Duodenal mucosa (tissue), 2 donors: ENCODE data around the gene BLVRB.

ENCODE experiments used
- H3K27ac ChIP-seq: one replicate; pipeline ENCODE4 v1.7.0; 2013; ENCODE audit warnings: low read depth, low read length
- H3K27me3 ChIP-seq, 2 donors: one replicate each; pipeline ENCODE4 v1.7.0; 2013; ENCODE audit warnings: low read length in 2 of 2, control low read depth in 1 of 2; ENCODE audit not compliant: insufficient read depth in 2 of 2, control insufficient read depth in 1 of 2
- H3K36me3 ChIP-seq, 2 donors: one replicate each; pipeline ENCODE4 v1.7.0; 2013; ENCODE audit warnings: low read length in 2 of 2, control low read depth in 1 of 2; ENCODE audit not compliant: insufficient read depth in 2 of 2, control insufficient read depth in 1 of 2
- H3K4me1 ChIP-seq, 2 donors: one replicate each; pipeline ENCODE4 v1.7.0; 2013; ENCODE audit warnings: low read length in 2 of 2, control low read depth in 1 of 2; ENCODE audit not compliant: insufficient read depth in 2 of 2, control insufficient read depth in 1 of 2
- H3K4me3 ChIP-seq, 2 donors: one replicate each; pipeline ENCODE4 v1.7.0; 2013; ENCODE audit warnings: low read length in 2 of 2, low read depth in 1 of 2
- H3K9ac ChIP-seq, 2 donors: one replicate each; pipeline ENCODE4 v1.7.0; 2013; ENCODE audit warnings: low read length in 2 of 2, low read depth in 1 of 2
- H3K9me3 ChIP-seq, 2 donors: one replicate each; pipeline ENCODE4 v1.7.0; 2013; ENCODE audit warnings: low read length in 2 of 2, control low read depth in 1 of 2; ENCODE audit not compliant: control insufficient read depth in 1 of 2

BLVRB gene

GRCh38 chr19:40424637-40425449, 40.7 kb downstream of the BLVRB start:
- Histone ChIP-seq H3K9ac (peak overlapping the region; percentile 95 to 99), H3K4me3 (peak overlapping the region; percentile 84 to 97), H3K27ac (peak overlapping the region; percentile 97), H3K4me1 (peaks cover 14 to 23% of the 10 kb centered on the region in 2 donors), H3K9me3 (no peaks in the 10 kb centered on the region), H3K27me3 (no peaks in the 10 kb centered on the region), H3K36me3 (peaks cover 6 to 13% of the 10 kb centered on the region in 2 donors)

- peaks cover 14 to 23% of the 10 kb centered on the region in 2 donors for H3K4me1 ChIP-seq
- H3K27me3 ChIP-seq: no peaks in the 10 kb centered on the region
- H3K27ac ChIP-seq: no peak overlapping the region
- H3K4me3 ChIP-seq: no peak overlapping the region
- no peak overlapping the region for H3K9ac ChIP-seq
- no peaks in the 10 kb centered on the region for H3K9me3 ChIP-seq
- peaks cover 6 to 13% of the 10 kb centered on the region in 2 donors for H3K36me3 ChIP-seq
Observed at GRCh38 chr19:40423938-40424337, 41.6 kb downstream of the BLVRB start.

GRCh38 chr19:40422748-40423566, 42.6 kb downstream of the BLVRB start:
- Histone ChIP-seq H3K27me3 (no peaks in the 10 kb centered on the region), H3K27ac (no peak overlapping the region), H3K4me3 (no peak overlapping the region), H3K9me3 (no peaks in the 10 kb centered on the region), H3K9ac (peak overlapping the region in 1 of 2 donors; percentile 89), H3K4me1 (peaks cover 14 to 23% of the 10 kb centered on the region in 2 donors), H3K36me3 (peaks cover 6 to 13% of the 10 kb centered on the region in 2 donors)

- peaks cover 20 to 29% of the 10 kb centered on the region in 2 donors for H3K4me1 ChIP-seq
- H3K9ac ChIP-seq: peak overlapping the region; percentile 89 to 96
- peak overlapping the region; percentile 96 for H3K27ac ChIP-seq
- no peaks in the 10 kb centered on the region for H3K27me3 ChIP-seq
- no peaks in the 10 kb centered on the region for H3K9me3 ChIP-seq
- H3K4me3 ChIP-seq: no peak overlapping the region
- H3K36me3 ChIP-seq: peaks cover 6 to 13% of the 10 kb centered on the region in 2 donors
Observed at GRCh38 chr19:40421993-40422747, 43.4 kb downstream of the BLVRB start.

GRCh38 chr19:40420766-40421765, 44.5 kb downstream of the BLVRB start:
- Histone ChIP-seq H3K27ac (peak overlapping the region; percentile 96), H3K27me3 (no peaks in the 10 kb centered on the region), H3K9ac (peak overlapping the region; percentile 89 to 96), H3K9me3 (no peaks in the 10 kb centered on the region), H3K36me3 (peaks cover 6 to 13% of the 10 kb centered on the region in 2 donors), H3K4me1 (peaks cover 28 to 29% of the 10 kb centered on the region in 2 donors), H3K4me3 (peak overlapping the region; percentile 64 to 82)

- peak overlapping the region; percentile 96 for H3K27ac ChIP-seq
- no peaks in the 10 kb centered on the region for H3K27me3 ChIP-seq
Observed at GRCh38 chr19:40420451-40420765, 45.1 kb downstream of the BLVRB start.

GRCh38 chr19:40419780-40420179, 45.8 kb downstream of the BLVRB start:
- Histone ChIP-seq H3K9me3 (no peaks in the 10 kb centered on the region), H3K9ac (no peak overlapping the region), H3K4me1 (peaks cover 27 to 30% of the 10 kb centered on the region in 2 donors), H3K36me3 (peaks cover 6 to 13% of the 10 kb centered on the region in 2 donors), H3K27me3 (no peaks in the 10 kb centered on the region), H3K4me3 (no peak overlapping the region), H3K27ac (no peak overlapping the region)

More at GRCh38 chr19:40420451-40420765, 45.1 kb downstream of the BLVRB start:
- Histone ChIP-seq H3K4me1 (peaks cover 29 to 30% of the 10 kb centered on the region in 2 donors), H3K4me3 (peak overlapping the region; percentile 64 to 82), H3K9me3 (no peaks in the 10 kb centered on the region), H3K36me3 (peaks cover 6 to 13% of the 10 kb centered on the region in 2 donors), H3K9ac (peak overlapping the region in 1 of 2 donors; percentile 89)

- H3K4me1 ChIP-seq: peaks cover 23 to 26% of the 10 kb centered on the region in 2 donors
- no peaks in the 10 kb centered on the region for H3K9me3 ChIP-seq
- no peak overlapping the region for H3K27ac ChIP-seq
- H3K9ac ChIP-seq: no peak overlapping the region
- peaks cover 6 to 13% of the 10 kb centered on the region in 2 donors for H3K36me3 ChIP-seq
- no peak overlapping the region for H3K4me3 ChIP-seq
- H3K27me3 ChIP-seq: no peaks in the 10 kb centered on the region
Observed at GRCh38 chr19:40419066-40419612, 46.4 kb downstream of the BLVRB start.

- Histone ChIP-seq H3K27me3 (no peaks in the 10 kb centered on the region), H3K4me3 (no peak overlapping the region), H3K27ac (no peak overlapping the region), H3K9ac (no peak overlapping the region), H3K4me1 (peaks cover 23 to 26% of the 10 kb centered on the region in 2 donors), H3K9me3 (no peaks in the 10 kb centered on the region), H3K36me3 (peaks cover 6 to 9% of the 10 kb centered on the region in 2 donors)
Observed at GRCh38 chr19:40418040-40418439, 47.5 kb downstream of the BLVRB start.
